Activated B cell treated with CpG ODN at 0.5 μM for 24 hours (primary cell): ENCODE measurements around the gene SHC4. TPM values are rescaled to one million over a fixed set of nuclear protein-coding genes. Genes with fewer than 3 reads are reported as not detected.
"Not testable (repeated sequence)": the region's sequence is repeated elsewhere in the genome, so short reads cannot be mapped to it uniquely, and the experiment has no call there.

ENCODE experiments used
- ATAC-seq: fragments of 200-7000 bp; cut with Tn5 transposase; one replicate; pipeline ENCODE4 v1.10.0; 2021; ENCODE audit warnings: low read depth, mild to moderate bottlenecking, moderate library complexity
- CTCF ChIA-PET: fragments of 350-600 bp; sonication (Branson Sonifier 250); formaldehyde crosslinking; loops from one replicate; lab custom pipeline; 2021; ENCODE audit warnings: antibody characterized with exemption; lab: Charles Lee
- POLR2A ChIA-PET: fragments of 350-600 bp; sonication (Branson Sonifier 250); formaldehyde crosslinking; loops from one replicate; lab custom pipeline; 2021; ENCODE audit warnings: antibody characterized with exemption; lab: Charles Lee
- DNase-seq: peaks from one replicate; pipeline ENCODE4 v3.0.0; 2022
- H3K27ac Mint-ChIP-seq: one replicate; pipeline ENCODE4 v1.8.0; 2020; ENCODE audit warnings: mixed read lengths
- H3K27me3 Mint-ChIP-seq: one replicate; pipeline ENCODE4 v1.8.0; 2021; ENCODE audit warnings: mixed read lengths
- H3K36me3 Mint-ChIP-seq: one replicate; pipeline ENCODE4 v1.8.0; 2021; ENCODE audit warnings: low read depth, mixed read lengths
- H3K4me1 Mint-ChIP-seq: one replicate; pipeline ENCODE4 v1.8.0; 2021; ENCODE audit warnings: mixed read lengths
- H3K4me3 Mint-ChIP-seq: one replicate; pipeline ENCODE4 v1.8.0; 2020; ENCODE audit warnings: mild to moderate bottlenecking, mixed read lengths
- H3K9me3 Mint-ChIP-seq: one replicate; pipeline ENCODE4 v1.8.0; 2020; ENCODE audit warnings: mixed read lengths
- CTCF ChIP-seq: fragments of 200-600 bp; IDR thresholded peaks from one replicate; pipeline ENCODE4 v1.8.0; 2022; ENCODE audit warnings: antibody characterized with exemption, mild to moderate bottlenecking
- intact Hi-C: fragments of 100-400 bp; cut with micrococcal nuclease; formaldehyde crosslinking; loops from one replicate; pipeline ENCODE4 v1.15.1; 2024
- total RNA-seq: library from RNA; stranded (reverse); gene quantifications from 2 replicates; pipeline ENCODE4 v1.2.3, GENCODE V29; 2022

Gene SHC4
- total RNA-seq, 1 donor from 2014 or later: not detected

- CTCF ChIA-PET: interaction anchor here (0.7 to 2.6 kb wide), 11 partner anchors 8 to 179 kb away, joined by 3 to 14 read pairs (median 5); partner anchors contain the start of genes COPS2 and SHC4
- ATAC-seq (no peak), DNase-seq (no peak)
- TF ChIP-seq CTCF: no peak
- intact Hi-C loops: no loop called here
- POLR2A ChIA-PET: interaction anchor here (1.1 kb wide), 2 partner anchors 69 to 179 kb away, joined by 4 read pairs; partner anchors contain the start of genes COPS2 and SECISBP2L
- Mint-ChIP-seq H3K4me1 (peaks cover 1% of the 10 kb centered on the region), H3K9me3 (no peaks in the 10 kb centered on the region), H3K27me3 (peaks cover 21% of the 10 kb centered on the region), H3K4me3 (peak overlapping the region; percentile 30), H3K27ac (no peak overlapping the region), H3K36me3 (no peaks in the 10 kb centered on the region)
These were observed 12.8 kb upstream of the SHC4 start for GRCh38 chr15:48976444-48977088.

- intact Hi-C loops: loop anchor here (1.0 kb wide), 1 partner anchor 113 kb away; no protein-coding TSS in a partner anchor
- Mint-ChIP-seq H3K27ac (no peak overlapping the region), H3K36me3 (no peaks in the 10 kb centered on the region), H3K9me3 (no peaks in the 10 kb centered on the region), H3K4me3 (peak overlapping the region; percentile 30), H3K4me1 (peaks cover 1% of the 10 kb centered on the region), H3K27me3 (peaks cover 18% of the 10 kb centered on the region)
- ATAC-seq: peak; percentile 98
- peak; percentile 73 for DNase-seq
- POLR2A ChIA-PET: interaction anchor here (0.6 to 1.1 kb wide), 4 partner anchors 70 to 1928 kb away, joined by 4 to 5 read pairs (median 4); partner anchors contain the start of genes COPS2, EID1 and SECISBP2L
- peak; percentile 73 for TF ChIP-seq CTCF
- CTCF ChIA-PET: interaction anchor here (0.6 to 2.6 kb wide), 17 partner anchors 9 to 180 kb away, joined by 3 to 14 read pairs (median 4); partner anchors contain the start of genes COPS2, SECISBP2L and SHC4
These were observed 12.0 kb upstream of the SHC4 start for GRCh38 chr15:48975472-48976419.

DNA sequence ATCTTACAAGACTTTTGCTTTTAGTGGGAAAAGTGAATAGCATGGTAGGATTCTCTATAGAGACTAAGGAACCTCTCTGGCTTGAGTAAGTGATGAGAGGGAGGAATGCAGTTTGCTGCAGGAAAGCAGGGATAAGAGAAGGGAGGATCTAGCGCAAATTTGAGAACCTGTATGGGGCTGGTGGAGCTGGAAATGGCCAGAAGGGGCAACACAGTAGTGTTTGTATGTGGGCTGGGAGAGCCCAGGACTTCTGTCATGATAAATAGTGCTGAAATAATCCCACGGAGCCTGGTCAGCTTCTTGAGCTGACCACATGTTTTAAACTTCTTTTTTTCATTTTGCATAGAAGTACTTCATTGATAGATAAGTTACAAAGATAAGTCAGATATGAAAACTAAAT lies 11.2 kb upstream of the SHC4 start:
- ChIA-PET POLR2A (interaction anchor here (1.0 kb wide), 1 partner anchor 97 kb away, joined by 5 read pairs; the partner anchor contains the start of gene EID1), CTCF (interaction anchor here (0.6 to 2.6 kb wide), 9 partner anchors 8 to 1387 kb away, joined by 3 to 14 read pairs (median 4); partner anchors contain the start of genes COPS2 and SHC4)
- no peak overlapping the region for H3K27ac Mint-ChIP-seq
- intact Hi-C loops: loop anchor here (1.0 kb wide), 1 partner anchor 113 kb away; no protein-coding TSS in a partner anchor
- ATAC-seq: no peak
- H3K36me3 Mint-ChIP-seq: no peaks in the 10 kb centered on the region
- peaks cover 1% of the 10 kb centered on the region for H3K4me1 Mint-ChIP-seq
- DNase-seq: no peak
- no peak for TF ChIP-seq CTCF
- H3K27me3 Mint-ChIP-seq: peaks cover 22% of the 10 kb centered on the region
- H3K9me3 Mint-ChIP-seq: no peaks in the 10 kb centered on the region
- H3K4me3 Mint-ChIP-seq: no peak overlapping the region

DNA sequence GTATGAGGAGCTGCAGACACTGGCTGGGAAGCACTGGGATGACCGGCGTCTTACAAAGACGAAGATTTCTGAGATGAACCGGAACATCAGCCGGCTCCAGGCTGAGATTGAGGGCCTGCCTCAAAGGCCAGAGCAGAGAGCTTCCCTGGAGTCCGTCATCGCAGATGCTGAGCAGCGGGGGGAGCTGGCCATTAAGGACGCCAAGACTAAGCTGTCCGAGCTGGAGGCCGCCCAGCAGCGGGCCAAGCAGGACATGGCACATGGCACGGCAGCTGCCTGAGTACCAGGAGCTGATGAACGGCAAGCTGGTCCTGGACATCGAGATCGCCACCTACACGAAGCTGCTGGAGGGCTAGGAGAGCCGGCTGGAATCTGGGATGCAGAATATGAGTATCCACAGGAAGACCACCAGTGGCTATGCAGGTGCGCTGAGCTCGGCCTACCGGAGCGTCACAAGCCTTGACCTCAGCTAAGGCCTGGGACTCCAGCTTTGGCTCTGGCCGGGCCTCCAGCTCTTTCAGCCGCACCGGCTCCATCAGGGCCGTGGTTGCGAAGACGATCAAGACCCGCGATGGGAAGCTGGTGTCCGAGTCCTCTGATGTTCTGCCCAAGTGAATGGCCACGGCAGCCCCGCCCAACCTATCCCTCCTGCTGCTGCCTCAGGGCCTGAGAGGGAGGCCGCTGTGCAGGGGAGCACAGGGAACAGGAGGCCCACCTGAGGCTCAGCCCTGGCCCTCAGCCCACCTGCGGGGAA lies 9.2 kb upstream of the SHC4 start:
- TF ChIP-seq CTCF: no peak
- CTCF ChIA-PET: interaction anchor here (1.3 kb wide), 1 partner anchor 9 kb away, joined by 3 read pairs; the partner anchor contains the start of gene SHC4
- H3K27ac Mint-ChIP-seq: no peak overlapping the region
- H3K36me3 Mint-ChIP-seq: no peaks in the 10 kb centered on the region
- peaks cover 22% of the 10 kb centered on the region for H3K27me3 Mint-ChIP-seq
- no peaks in the 10 kb centered on the region for H3K9me3 Mint-ChIP-seq
- POLR2A ChIA-PET: no interaction called here
- H3K4me3 Mint-ChIP-seq: no peak overlapping the region
- ATAC-seq (no peak), DNase-seq (no peak)
- peaks cover 1% of the 10 kb centered on the region for H3K4me1 Mint-ChIP-seq
- intact Hi-C loops: no loop called here

GRCh38 chr15:48970926-48971325 lies 7.2 kb upstream of the SHC4 start:
- CTCF ChIA-PET, DNase-seq, intact Hi-C loops, H3K9me3 Mint-ChIP-seq, H3K27ac Mint-ChIP-seq, H3K36me3 Mint-ChIP-seq, H3K4me1 Mint-ChIP-seq, ATAC-seq, POLR2A ChIA-PET, H3K4me3 Mint-ChIP-seq: not testable (repeated sequence)
- peaks cover 19% of the 10 kb centered on the region for H3K27me3 Mint-ChIP-seq
